Lower leg skin (tissue), 3 donors: ENCODE results near the gene NECAP2.

ENCODE experiments used
- CTCF ChIP-seq, 3 donors: fragments of 450-650 bp; IDR thresholded peaks; one replicate each; pipeline ENCODE4 v1.5.1; 2016; ENCODE audit warnings: antibody characterized with exemption in 3 of 3, mild to moderate bottlenecking in 3 of 3, moderate library complexity in 2 of 3
- POLR2A ChIP-seq, 2 donors: fragments of 450-650 bp; IDR thresholded peaks; one replicate each; pipeline ENCODE4 v1.6.1; 2016 to 2017; ENCODE audit warnings: antibody characterized with exemption in 2 of 2, mild to moderate bottlenecking in 1 of 2, moderate library complexity in 1 of 2

DNA sequence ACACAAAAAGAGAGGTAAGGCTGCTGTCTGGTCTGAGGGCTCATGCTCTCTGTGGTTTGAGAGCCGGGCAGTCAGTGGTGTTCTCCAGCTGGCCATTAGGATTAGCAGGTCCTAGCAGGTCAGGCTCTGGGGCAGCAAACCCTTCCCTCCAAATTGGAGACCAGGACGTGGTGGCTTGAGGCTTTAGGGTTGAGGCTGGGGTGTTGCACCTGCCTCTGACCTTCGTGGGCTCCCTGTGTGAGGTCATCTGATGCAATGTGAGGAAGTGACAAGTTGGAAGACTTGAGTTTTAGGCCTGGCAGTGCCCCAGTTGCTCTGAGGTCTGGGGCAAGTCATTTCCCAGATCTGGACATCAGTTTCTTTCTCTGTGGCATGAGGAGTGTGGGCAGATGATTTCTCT lies 49.1 kb upstream of the NECAP2 start:
- TF ChIP-seq CTCF (IDR thresholded peaks at IDR 0.05) = no peak
- TF ChIP-seq POLR2A (IDR thresholded peaks at IDR 0.05) = no peak
